Measurements from ENCODE around the gene MYOZ1. TPM values are rescaled to one million over a fixed set of nuclear protein-coding genes. Genes with fewer than 3 reads are reported as not detected.

MYOZ1 gene
- total and polyA plus RNA-seq, 2 of the 8 experiments (the other 6 are each of a cell fraction or from before 2014, with no cell fraction given), result 2.6 to 3.3 TPM

GRCh38 chr10:73588656-73589055 is 52.6 kb downstream of the MYOZ1 start (continued):
- TF ChIP-seq CHD7 (IDR thresholded peaks at IDR 0.05; ENCODE audit: insufficient replicate concordance, low read length), result no peak
- no peak for TF ChIP-seq ZNF274 (IDR thresholded peaks at IDR 0.05; ENCODE audit: borderline replicate concordance, extremely low read depth, low read length)
- no peak for TF ChIP-seq CREB1 (IDR thresholded peaks at IDR 0.05)
- no peak for TF ChIP-seq JUND (IDR thresholded peaks at IDR 0.05; ENCODE audit: low read length)
- TF ChIP-seq SUZ12 (IDR thresholded peaks at IDR 0.05; ENCODE audit: low read length), result no peak
- no peak for TF ChIP-seq MAFK (IDR thresholded peaks at IDR 0.05; ENCODE audit: low read depth, low read length)
- no peak for TF ChIP-seq CHD1 (IDR thresholded peaks at IDR 0.05; ENCODE audit: low read depth, low read length)
- no peak for TF ChIP-seq USF2 (IDR thresholded peaks at IDR 0.05; ENCODE audit: low read length)
- no peak for TF ChIP-seq SIN3A (conservative IDR thresholded peaks at IDR 0.05 in 1 of 2, IDR thresholded peaks at IDR 0.05 in 1 of 2; ENCODE audit: low read depth in 1 of 2, low read length in 2 of 2)
